HepG2 (cell line): ENCODE data around the gene KLHDC2. TPM values are rescaled to one million over a fixed set of nuclear protein-coding genes. Genes with fewer than 3 reads are reported as not detected.
A peak's percentile ranks its signal among the peaks of the same experiment; 100 is the strongest.

ENCODE experiments used
- AKAP8 ChIP-seq: sonication (generic); formaldehyde crosslinking; IDR thresholded peaks from 2 replicates; pipeline ENCODE4 v1.5.1; 2020; ENCODE audit warnings: mild to moderate bottlenecking, missing genetic modification reagents
- EZH2 ChIP-seq: conservative IDR thresholded peaks from 2 replicates; pipeline ENCODE4 v1.6.1; 2012; ENCODE audit warnings: mild to moderate bottlenecking, low read depth, low read length, moderate library complexity
- MXD4 ChIP-seq: IDR thresholded peaks from 2 replicates; pipeline ENCODE4 v1.6.1; 2016; ENCODE audit warnings: mild to moderate bottlenecking, missing biosample characterization, missing genetic modification reagents
- SMAD9 ChIP-seq: sonication (generic); formaldehyde crosslinking; IDR thresholded peaks from 2 replicates; pipeline ENCODE4 v1.5.1; 2020; ENCODE audit warnings: mild to moderate bottlenecking, missing genetic modification reagents
- SP140L ChIP-seq: sonication (generic); formaldehyde crosslinking; IDR thresholded peaks from 2 replicates; pipeline ENCODE4 v1.4.0; 2020; ENCODE audit warnings: missing genetic modification reagents, borderline replicate concordance
- SRF ChIP-seq: IDR thresholded peaks from 2 replicates; pipeline ENCODE4 v1.6.1; 2011; ENCODE audit warnings: mild to moderate bottlenecking, low read depth, low read length, moderate library complexity
- TBX2 ChIP-seq: sonication (generic); formaldehyde crosslinking; IDR thresholded peaks from 2 replicates; pipeline ENCODE4 v1.5.0; 2020; ENCODE audit warnings: missing genetic modification reagents, mild to moderate bottlenecking, borderline replicate concordance
- ZNF138 ChIP-seq: sonication (generic); formaldehyde crosslinking; IDR thresholded peaks from 2 replicates; pipeline ENCODE4 v1.5.0; 2020; ENCODE audit warnings: mild to moderate bottlenecking, low read depth, missing genetic modification reagents
- ZNF317 ChIP-seq: sonication (generic); formaldehyde crosslinking; IDR thresholded peaks from 2 replicates; pipeline ENCODE4 v1.5.0; 2020; ENCODE audit warnings: mild to moderate bottlenecking, missing genetic modification reagents
- ZNF343 ChIP-seq: sonication (generic); formaldehyde crosslinking; IDR thresholded peaks from 2 replicates; pipeline ENCODE4 v1.4.0; 2020; ENCODE audit warnings: mild to moderate bottlenecking, missing genetic modification reagents
- ZNF501 ChIP-seq: sonication (generic); formaldehyde crosslinking; IDR thresholded peaks from 2 replicates; pipeline ENCODE4 v1.5.1; 2020; ENCODE audit warnings: mild to moderate bottlenecking, moderate library complexity, missing genetic modification reagents
- ZNF543 ChIP-seq: sonication (generic); formaldehyde crosslinking; IDR thresholded peaks from 2 replicates; pipeline ENCODE4 v1.4.0; 2020; ENCODE audit warnings: mild to moderate bottlenecking, missing genetic modification reagents
- ZNF746 ChIP-seq: sonication (generic); formaldehyde crosslinking; IDR thresholded peaks from 2 replicates; pipeline ENCODE4 v1.8.0; 2022; ENCODE audit warnings: mild to moderate bottlenecking, missing genetic modification reagents
- polyA plus RNA-seq, 8 experiments: library from polyadenylated mRNA; depleted of rRNA in 3 of 8; stranded (reverse) in 7 of 8; unstranded in 1 of 8; fragments of >200 nt; fragmentation: Illumina TruSeq in 4 of 8; extraction: Trizol in 4 of 8; gene quantifications; 2 replicates each; pipeline versions ENCODE4 v1.2.1 to v1.2.3, GENCODE V29; 2011 to 2016; ENCODE audit warnings: low read depth in 4 of 8, missing spikeins in 1 of 8, mixed read lengths in 1 of 8; ENCODE audit not compliant: insufficient read depth in 1 of 8
- total RNA-seq, 5 experiments: library from RNA; depleted of rRNA; stranded (reverse); fragments of >200 nt; fragmentation: Illumina TruSeq; extraction: Trizol; gene quantifications; 2 replicates each; pipeline ENCODE4 v1.2.3, GENCODE V29; 2016; ENCODE audit warnings: low read depth in 1 of 5
- TF ChIP-seq, protein P1 (sequence below): sonication (generic); formaldehyde crosslinking; IDR thresholded peaks from 2 replicates; pipeline ENCODE4 v1.5.0; 2020; ENCODE audit warnings: mild to moderate bottlenecking, missing genetic modification reagents, moderate library complexity
- TF ChIP-seq, protein P2 (sequence below): sonication (generic); formaldehyde crosslinking; IDR thresholded peaks from 2 replicates; pipeline ENCODE4 v1.9.0; 2022; ENCODE audit warnings: missing genetic modification reagents, mild to moderate bottlenecking, borderline replicate concordance
- TF ChIP-seq, protein P3 (sequence below): fragments of 450-650 bp; IDR thresholded peaks from 2 replicates; pipeline ENCODE4 v1.6.1; 2016
- TF ChIP-seq, protein P4 (sequence below): sonication (generic); formaldehyde crosslinking; IDR thresholded peaks from 2 replicates; pipeline ENCODE4 v1.5.0; 2020; ENCODE audit warnings: mild to moderate bottlenecking, missing genetic modification reagents, borderline replicate concordance

KLHDC2 gene
- total and polyA plus RNA-seq, 2 of the 13 experiments (the other 11 are each of a cell fraction or from before 2014, with no cell fraction given) = 95.5 to 170 TPM

DNA sequence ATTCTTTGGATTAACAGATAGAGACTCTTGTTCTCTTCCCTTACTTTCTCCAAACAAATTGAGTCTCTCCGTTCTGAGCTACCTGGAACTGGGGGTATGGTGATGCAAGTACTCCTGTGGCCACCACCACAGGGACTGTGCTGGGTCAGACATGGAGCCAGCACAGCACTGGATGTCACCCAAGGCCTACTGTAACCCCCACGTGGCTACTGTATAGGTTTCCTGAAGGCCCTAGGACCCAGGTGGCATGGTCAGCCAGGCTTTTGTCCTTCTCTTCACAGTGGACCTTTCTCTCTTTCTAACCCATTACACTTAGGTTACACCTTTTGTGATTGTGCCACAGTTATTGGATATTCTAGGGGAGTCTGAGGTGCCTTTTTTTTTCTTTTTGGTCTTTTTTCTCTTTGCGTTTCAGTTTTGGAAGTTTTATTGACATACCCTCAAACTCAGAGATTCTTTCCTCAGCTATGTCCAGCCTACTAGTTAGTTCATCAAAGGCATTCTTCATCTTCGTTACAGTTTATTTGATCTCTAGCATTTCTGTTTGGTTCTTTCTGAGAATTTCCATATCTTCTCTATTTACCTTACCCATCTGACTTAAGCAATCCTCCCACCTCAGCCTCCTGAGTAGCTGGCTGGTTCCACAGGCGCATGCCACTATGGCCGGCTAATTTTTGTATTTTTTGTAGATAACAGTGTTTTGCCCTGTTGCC lies 6.0 kb upstream of the KLHDC2 start (continued):
- no peak for TF ChIP-seq ZNF138 (CRISPR knock-in tag)
- no peak for TF ChIP-seq EZH2
- TF ChIP-seq ZNF343 (CRISPR knock-in tag) = no peak
- no peak for TF ChIP-seq ZNF317 (CRISPR knock-in tag)
- TF ChIP-seq SP140L = no peak
- TF ChIP-seq ZNF501 (CRISPR knock-in tag) = no peak
- TF ChIP-seq ZNF746 = no peak
- no peak for TF ChIP-seq MXD4
- TF ChIP-seq TBX2 (CRISPR knock-in tag) = no peak
- TF ChIP-seq, protein P1, sequence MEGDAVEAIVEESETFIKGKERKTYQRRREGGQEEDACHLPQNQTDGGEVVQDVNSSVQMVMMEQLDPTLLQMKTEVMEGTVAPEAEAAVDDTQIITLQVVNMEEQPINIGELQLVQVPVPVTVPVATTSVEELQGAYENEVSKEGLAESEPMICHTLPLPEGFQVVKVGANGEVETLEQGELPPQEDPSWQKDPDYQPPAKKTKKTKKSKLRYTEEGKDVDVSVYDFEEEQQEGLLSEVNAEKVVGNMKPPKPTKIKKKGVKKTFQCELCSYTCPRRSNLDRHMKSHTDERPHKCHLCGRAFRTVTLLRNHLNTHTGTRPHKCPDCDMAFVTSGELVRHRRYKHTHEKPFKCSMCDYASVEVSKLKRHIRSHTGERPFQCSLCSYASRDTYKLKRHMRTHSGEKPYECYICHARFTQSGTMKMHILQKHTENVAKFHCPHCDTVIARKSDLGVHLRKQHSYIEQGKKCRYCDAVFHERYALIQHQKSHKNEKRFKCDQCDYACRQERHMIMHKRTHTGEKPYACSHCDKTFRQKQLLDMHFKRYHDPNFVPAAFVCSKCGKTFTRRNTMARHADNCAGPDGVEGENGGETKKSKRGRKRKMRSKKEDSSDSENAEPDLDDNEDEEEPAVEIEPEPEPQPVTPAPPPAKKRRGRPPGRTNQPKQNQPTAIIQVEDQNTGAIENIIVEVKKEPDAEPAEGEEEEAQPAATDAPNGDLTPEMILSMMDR (CRISPR knock-in tag) = 0 out of 2 replicates have a peak, but pooled peaks have one; percentile 11
- TF ChIP-seq, protein P2, sequence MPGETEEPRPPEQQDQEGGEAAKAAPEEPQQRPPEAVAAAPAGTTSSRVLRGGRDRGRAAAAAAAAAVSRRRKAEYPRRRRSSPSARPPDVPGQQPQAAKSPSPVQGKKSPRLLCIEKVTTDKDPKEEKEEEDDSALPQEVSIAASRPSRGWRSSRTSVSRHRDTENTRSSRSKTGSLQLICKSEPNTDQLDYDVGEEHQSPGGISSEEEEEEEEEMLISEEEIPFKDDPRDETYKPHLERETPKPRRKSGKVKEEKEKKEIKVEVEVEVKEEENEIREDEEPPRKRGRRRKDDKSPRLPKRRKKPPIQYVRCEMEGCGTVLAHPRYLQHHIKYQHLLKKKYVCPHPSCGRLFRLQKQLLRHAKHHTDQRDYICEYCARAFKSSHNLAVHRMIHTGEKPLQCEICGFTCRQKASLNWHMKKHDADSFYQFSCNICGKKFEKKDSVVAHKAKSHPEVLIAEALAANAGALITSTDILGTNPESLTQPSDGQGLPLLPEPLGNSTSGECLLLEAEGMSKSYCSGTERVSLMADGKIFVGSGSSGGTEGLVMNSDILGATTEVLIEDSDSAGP (CRISPR knock-in tag) = no peak
- no peak for TF ChIP-seq SRF
- no peak for TF ChIP-seq ZNF543 (CRISPR knock-in tag)
- TF ChIP-seq, protein P3, sequence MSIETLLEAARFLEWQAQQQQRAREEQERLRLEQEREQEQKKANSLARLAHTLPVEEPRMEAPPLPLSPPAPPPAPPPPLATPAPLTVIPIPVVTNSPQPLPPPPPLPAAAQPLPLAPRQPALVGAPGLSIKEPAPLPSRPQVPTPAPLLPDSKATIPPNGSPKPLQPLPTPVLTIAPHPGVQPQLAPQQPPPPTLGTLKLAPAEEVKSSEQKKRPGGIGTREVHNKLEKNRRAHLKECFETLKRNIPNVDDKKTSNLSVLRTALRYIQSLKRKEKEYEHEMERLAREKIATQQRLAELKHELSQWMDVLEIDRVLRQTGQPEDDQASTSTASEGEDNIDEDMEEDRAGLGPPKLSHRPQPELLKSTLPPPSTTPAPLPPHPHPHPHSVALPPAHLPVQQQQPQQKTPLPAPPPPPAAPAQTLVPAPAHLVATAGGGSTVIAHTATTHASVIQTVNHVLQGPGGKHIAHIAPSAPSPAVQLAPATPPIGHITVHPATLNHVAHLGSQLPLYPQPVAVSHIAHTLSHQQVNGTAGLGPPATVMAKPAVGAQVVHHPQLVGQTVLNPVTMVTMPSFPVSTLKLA = no peak
- TF ChIP-seq AKAP8 (CRISPR knock-in tag) = no peak
- no peak for TF ChIP-seq SMAD9 (CRISPR knock-in tag)
- TF ChIP-seq, protein P4, sequence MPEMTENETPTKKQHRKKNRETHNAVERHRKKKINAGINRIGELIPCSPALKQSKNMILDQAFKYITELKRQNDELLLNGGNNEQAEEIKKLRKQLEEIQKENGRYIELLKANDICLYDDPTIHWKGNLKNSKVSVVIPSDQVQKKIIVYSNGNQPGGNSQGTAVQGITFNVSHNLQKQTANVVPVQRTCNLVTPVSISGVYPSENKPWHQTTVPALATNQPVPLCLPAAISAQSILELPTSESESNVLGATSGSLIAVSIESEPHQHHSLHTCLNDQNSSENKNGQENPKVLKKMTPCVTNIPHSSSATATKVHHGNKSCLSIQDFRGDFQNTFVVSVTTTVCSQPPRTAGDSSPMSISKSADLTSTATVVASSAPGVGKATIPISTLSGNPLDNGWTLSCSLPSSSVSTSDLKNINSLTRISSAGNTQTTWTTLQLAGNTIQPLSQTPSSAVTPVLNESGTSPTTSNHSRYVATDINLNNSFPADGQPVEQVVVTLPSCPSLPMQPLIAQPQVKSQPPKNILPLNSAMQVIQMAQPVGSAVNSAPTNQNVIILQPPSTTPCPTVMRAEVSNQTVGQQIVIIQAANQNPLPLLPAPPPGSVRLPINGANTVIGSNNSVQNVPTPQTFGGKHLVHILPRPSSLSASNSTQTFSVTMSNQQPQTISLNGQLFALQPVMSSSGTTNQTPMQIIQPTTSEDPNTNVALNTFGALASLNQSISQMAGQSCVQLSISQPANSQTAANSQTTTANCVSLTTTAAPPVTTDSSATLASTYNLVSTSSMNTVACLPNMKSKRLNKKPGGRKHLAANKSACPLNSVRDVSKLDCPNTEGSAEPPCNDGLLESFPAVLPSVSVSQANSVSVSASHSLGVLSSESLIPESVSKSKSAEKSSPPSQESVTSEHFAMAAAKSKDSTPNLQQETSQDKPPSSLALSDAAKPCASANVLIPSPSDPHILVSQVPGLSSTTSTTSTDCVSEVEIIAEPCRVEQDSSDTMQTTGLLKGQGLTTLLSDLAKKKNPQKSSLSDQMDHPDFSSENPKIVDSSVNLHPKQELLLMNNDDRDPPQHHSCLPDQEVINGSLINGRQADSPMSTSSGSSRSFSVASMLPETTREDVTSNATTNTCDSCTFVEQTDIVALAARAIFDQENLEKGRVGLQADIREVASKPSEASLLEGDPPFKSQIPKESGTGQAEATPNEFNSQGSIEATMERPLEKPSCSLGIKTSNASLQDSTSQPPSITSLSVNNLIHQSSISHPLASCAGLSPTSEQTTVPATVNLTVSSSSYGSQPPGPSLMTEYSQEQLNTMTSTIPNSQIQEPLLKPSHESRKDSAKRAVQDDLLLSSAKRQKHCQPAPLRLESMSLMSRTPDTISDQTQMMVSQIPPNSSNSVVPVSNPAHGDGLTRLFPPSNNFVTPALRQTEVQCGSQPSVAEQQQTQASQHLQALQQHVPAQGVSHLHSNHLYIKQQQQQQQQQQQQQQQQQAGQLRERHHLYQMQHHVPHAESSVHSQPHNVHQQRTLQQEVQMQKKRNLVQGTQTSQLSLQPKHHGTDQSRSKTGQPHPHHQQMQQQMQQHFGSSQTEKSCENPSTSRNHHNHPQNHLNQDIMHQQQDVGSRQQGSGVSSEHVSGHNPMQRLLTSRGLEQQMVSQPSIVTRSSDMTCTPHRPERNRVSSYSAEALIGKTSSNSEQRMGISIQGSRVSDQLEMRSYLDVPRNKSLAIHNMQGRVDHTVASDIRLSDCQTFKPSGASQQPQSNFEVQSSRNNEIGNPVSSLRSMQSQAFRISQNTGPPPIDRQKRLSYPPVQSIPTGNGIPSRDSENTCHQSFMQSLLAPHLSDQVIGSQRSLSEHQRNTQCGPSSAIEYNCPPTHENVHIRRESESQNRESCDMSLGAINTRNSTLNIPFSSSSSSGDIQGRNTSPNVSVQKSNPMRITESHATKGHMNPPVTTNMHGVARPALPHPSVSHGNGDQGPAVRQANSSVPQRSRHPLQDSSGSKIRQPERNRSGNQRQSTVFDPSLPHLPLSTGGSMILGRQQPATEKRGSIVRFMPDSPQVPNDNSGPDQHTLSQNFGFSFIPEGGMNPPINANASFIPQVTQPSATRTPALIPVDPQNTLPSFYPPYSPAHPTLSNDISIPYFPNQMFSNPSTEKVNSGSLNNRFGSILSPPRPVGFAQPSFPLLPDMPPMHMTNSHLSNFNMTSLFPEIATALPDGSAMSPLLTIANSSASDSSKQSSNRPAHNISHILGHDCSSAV (CRISPR knock-in tag) = no peak
